IMR-90 (cell line): ENCODE measurements around the gene CIDEA. TPM values are rescaled to one million over a fixed set of nuclear protein-coding genes. Genes with fewer than 3 reads are reported as not detected.

Experiments used
- ATAC-seq: fragments of 200-7000 bp; cut with Tn5 transposase; 2 replicates; pipeline ENCODE4 v1.9.1; 2020; ENCODE audit warnings: low read depth, mild to moderate bottlenecking, moderate library complexity
- BruUV-seq: library from RNA; stranded (reverse); fragments of 400-500 nt; replicated peaks from 2 replicates; lab custom pipeline; 2021; lab: Mats Ljungman, UMichigan
- CTCF ChIA-PET: fragments of 300-600 bp; formaldehyde crosslinking; extraction: SDS; loops from one replicate; lab custom pipeline; 2021; ENCODE audit warnings: antibody characterized with exemption; lab: Yijun Ruan, JAX
- POLR2A ChIA-PET: fragments of 300-600 bp; sonication (Branson Sonifier 250); formaldehyde crosslinking; loops from one replicate; lab custom pipeline; 2022; ENCODE audit warnings: antibody characterized with exemption; ENCODE audit not compliant: unreplicated experiment; lab: Charles Lee
- DNase-seq: peaks from one replicate; pipeline ENCODE4 v3.0.0; 2013
- H2AFZ ChIP-seq: replicated peaks from 2 replicates; pipeline ENCODE3; 2013; ENCODE audit warnings: low read length, mild to moderate bottlenecking; ENCODE audit not compliant: poor library complexity
- H2AK5ac ChIP-seq: 2 replicates; pipeline ENCODE4 v1.6.1; 2013; ENCODE audit warnings: low read depth, low read length, inconsistent platforms
- H2AK9ac ChIP-seq: replicated peaks from 2 replicates; pipeline ENCODE3; 2013; ENCODE audit warnings: mild to moderate bottlenecking, low read depth, low read length, moderate library complexity; ENCODE audit not compliant: poor library complexity
- H2BK120ac ChIP-seq: 2 replicates; pipeline ENCODE4 v1.6.1; 2013; ENCODE audit warnings: low read depth, low read length, inconsistent platforms
- H2BK15ac ChIP-seq: 3 replicates; pipeline ENCODE4 v1.6.1; 2013; ENCODE audit warnings: low read depth, low read length, inconsistent platforms
- H2BK20ac ChIP-seq: 2 replicates; pipeline ENCODE4 v1.6.1; 2013; ENCODE audit warnings: low read depth, mild to moderate bottlenecking, inconsistent platforms, low read length, moderate library complexity
- H2BK5ac ChIP-seq: 2 replicates; pipeline ENCODE4 v1.6.1; 2013; ENCODE audit warnings: mild to moderate bottlenecking, low read depth, low read length, inconsistent platforms; ENCODE audit not compliant: poor library complexity, severe bottlenecking
- H3K14ac ChIP-seq: replicated peaks from 2 replicates; pipeline ENCODE4 v1.6.1; 2013; ENCODE audit warnings: low read depth, low read length, inconsistent platforms
- H3K18ac ChIP-seq: 2 replicates; pipeline ENCODE4 v1.6.1; 2013; ENCODE audit warnings: low read depth, low read length, control low read depth
- H3K23ac ChIP-seq: 2 replicates; pipeline ENCODE4 v1.6.1; 2013; ENCODE audit warnings: low read depth, low read length, inconsistent platforms
- H3K27ac ChIP-seq: 2 replicates; pipeline ENCODE4 v1.5.1; 2013; ENCODE audit warnings: mild to moderate bottlenecking, control low read depth, low read length; ENCODE audit not compliant: insufficient read depth
- H3K27me3 ChIP-seq: 2 replicates; pipeline ENCODE4 v1.6.1; 2013; ENCODE audit warnings: low read length; ENCODE audit not compliant: control insufficient read depth, insufficient read depth
- H3K36me3 ChIP-seq: 2 replicates; pipeline ENCODE4 v1.6.1; 2013; ENCODE audit warnings: low read length, mixed read lengths; ENCODE audit not compliant: control insufficient read depth, insufficient read depth
- H3K4ac ChIP-seq: 2 replicates; pipeline ENCODE4 v1.6.1; 2013; ENCODE audit warnings: low read depth, low read length, inconsistent platforms
- H3K4me1 ChIP-seq: 2 replicates; pipeline ENCODE4 v1.6.1; 2013; ENCODE audit warnings: low read length, mixed read lengths; ENCODE audit not compliant: control insufficient read depth, insufficient read depth
- H3K4me2 ChIP-seq: 2 replicates; pipeline ENCODE4 v1.6.1; 2013; ENCODE audit warnings: low read depth, mild to moderate bottlenecking, control low read depth, low read length, moderate library complexity
- H3K4me3 ChIP-seq: 2 replicates; pipeline ENCODE4 v1.5.1; 2013; ENCODE audit warnings: low read depth, mild to moderate bottlenecking, control low read depth, low read length, moderate library complexity; ENCODE audit not compliant: insufficient read depth
- H3K56ac ChIP-seq: 2 replicates; pipeline ENCODE4 v1.6.1; 2013; ENCODE audit warnings: low read length, inconsistent platforms; ENCODE audit not compliant: insufficient read depth; ENCODE audit errors: extremely low read depth
- H3K79me1 ChIP-seq, 2 experiments: 2 replicates each; pipeline ENCODE4 v1.6.1; 2013; ENCODE audit warnings: low read length in 2 of 2, inconsistent platforms in 1 of 2, low read depth in 1 of 2
- H3K9ac ChIP-seq: 2 replicates; pipeline ENCODE4 v1.6.1; 2013; ENCODE audit warnings: low read depth, low read length, control low read depth
- H3K9me1 ChIP-seq: 2 replicates; pipeline ENCODE4 v1.6.1; 2013; ENCODE audit warnings: low read length, inconsistent platforms; ENCODE audit not compliant: insufficient read depth
- H3K9me3 ChIP-seq: 2 replicates; pipeline ENCODE4 v1.6.1; 2013; ENCODE audit warnings: low read length; ENCODE audit not compliant: control insufficient read depth, insufficient read depth
- H4K20me1 ChIP-seq: 2 replicates; pipeline ENCODE4 v1.6.1; 2013; ENCODE audit warnings: low read length, inconsistent platforms; ENCODE audit not compliant: insufficient read depth
- H4K5ac ChIP-seq: 2 replicates; pipeline ENCODE4 v1.6.1; 2013; ENCODE audit warnings: mild to moderate bottlenecking, low read depth, low read length, control low read depth
- H4K8ac ChIP-seq, 2 experiments: 2 replicates each; pipeline ENCODE4 v1.6.1; 2013; ENCODE audit warnings: low read depth in 2 of 2, low read length in 2 of 2, control low read depth in 1 of 2, inconsistent platforms in 1 of 2
- H4K91ac ChIP-seq: 2 replicates; pipeline ENCODE4 v1.6.1; 2013; ENCODE audit warnings: low read depth, low read length, inconsistent platforms; ENCODE audit not compliant: insufficient read depth
- BHLHE40 ChIP-seq: fragments of 150-350 bp; IDR thresholded peaks from 2 replicates; pipeline ENCODE4 v1.6.1; 2016; ENCODE audit warnings: mild to moderate bottlenecking, low read depth, low read length
- CEBPB ChIP-seq: IDR thresholded peaks from 2 replicates; pipeline ENCODE4 v1.6.1; 2012; ENCODE audit warnings: low read depth, low read length, improper control_type of control experiment
- CHD1 ChIP-seq: IDR thresholded peaks from 2 replicates; pipeline ENCODE4 v1.6.1; 2012; ENCODE audit warnings: low read depth, low read length, improper control_type of control experiment
- CTCF ChIP-seq: conservative IDR thresholded peaks from 2 replicates; pipeline ENCODE4 v1.5.1; 2012; ENCODE audit warnings: mild to moderate bottlenecking, low read depth, low read length, improper control_type of control experiment
- ELK1 ChIP-seq: fragments of 150-350 bp; IDR thresholded peaks from 2 replicates; pipeline ENCODE4 v1.6.1; 2016; ENCODE audit warnings: low read depth, mild to moderate bottlenecking, low read length, moderate library complexity, borderline replicate concordance
- FOS ChIP-seq: fragments of 150-350 bp; IDR thresholded peaks from 2 replicates; pipeline ENCODE4 v1.6.1; 2016; ENCODE audit warnings: low read depth, low read length
- MAFK ChIP-seq: IDR thresholded peaks from 2 replicates; pipeline ENCODE4 v1.6.1; 2012; ENCODE audit warnings: low read depth, low read length, improper control_type of control experiment
- MXI1 ChIP-seq: IDR thresholded peaks from 2 replicates; pipeline ENCODE4 v1.6.1; 2012; ENCODE audit warnings: low read depth, mild to moderate bottlenecking, low read length, moderate library complexity, borderline replicate concordance
- POLR2A ChIP-seq: IDR thresholded peaks from 2 replicates; pipeline ENCODE4 v1.6.1; 2012; ENCODE audit warnings: mild to moderate bottlenecking, low read depth, low read length
- RAD21 ChIP-seq: IDR thresholded peaks from 2 replicates; pipeline ENCODE4 v1.6.1; 2012; ENCODE audit warnings: low read length, improper control_type of control experiment
- RCOR1 ChIP-seq: IDR thresholded peaks from 2 replicates; pipeline ENCODE4 v1.6.1; 2012; ENCODE audit warnings: mild to moderate bottlenecking, low read length, improper control_type of control experiment; ENCODE audit not compliant: insufficient replicate concordance
- RFX5 ChIP-seq: IDR thresholded peaks from 2 replicates; pipeline ENCODE4 v1.8.0; 2012; ENCODE audit warnings: low read depth, mild to moderate bottlenecking, low read length, moderate library complexity
- SMC3 ChIP-seq: fragments of 150-350 bp; IDR thresholded peaks from 2 replicates; pipeline ENCODE4 v1.6.1; 2016; ENCODE audit warnings: low read depth, mild to moderate bottlenecking, antibody characterized with exemption, low read length, moderate library complexity
- USF2 ChIP-seq: fragments of 150-350 bp; IDR thresholded peaks from 2 replicates; pipeline ENCODE4 v1.6.1; 2017; ENCODE audit warnings: mild to moderate bottlenecking, antibody characterized with exemption, low read length, low read depth
- WGBS, 2 experiments: methylation state at CpG; one replicate each; pipeline versions ENCODE4 v1.1.5 to v1.1.7; 2013; ENCODE audit warnings: missing lambda C conversion rate in 2 of 2; ENCODE audit not compliant: insufficient read length in 1 of 2; ENCODE audit errors: extremely low coverage in 2 of 2; 5-methylcytosine and 5-hydroxymethylcytosine counted together
- dilution Hi-C: fragments of 300-500 bp; cut with HindIII; formaldehyde crosslinking; loops from one replicate; pipeline ENCODE4 v1.14.3; 2018; ENCODE audit warnings: low sequenced_read_pairs; ENCODE audit not compliant: unreplicated experiment
- in situ Hi-C: fragments of 300-500 bp; cut with MboI; formaldehyde crosslinking; loops from 3 replicates; pipeline ENCODE4 v1.14.3; 2019; ENCODE audit warnings: low sequenced_read_pairs, inconsistent platforms, mixed read lengths
- intact Hi-C: fragments of 100-400 bp; cut with micrococcal nuclease; formaldehyde crosslinking; loops from 2 replicates; pipeline ENCODE4 v1.10.0; 2022
- polyA plus RNA-seq, 3 experiments: library from polyadenylated mRNA; depleted of rRNA; stranded (reverse); fragments of >200 nt; gene quantifications; 2 replicates each; pipeline ENCODE4 v1.2.3, GENCODE V29; 2012; ENCODE audit warnings: low replicate concordance in 1 of 3
- total RNA-seq: library from RNA; depleted of rRNA; stranded (reverse); fragments of >200 nt; gene quantifications from 2 replicates; pipeline ENCODE4 v1.2.3, GENCODE V29; 2012

CIDEA gene
- total and polyA plus RNA-seq, 2 of the 4 experiments (the other 2 are of a cell fraction): not detected

GRCh38 chr18:12307701-12308385 lies 53.7 kb downstream of the CIDEA start, which contains the start of gene TUBB6:
Gene TUBB6, plus strand, starts transcription at chr18:12308241. Its CDS starts 52 bp downstream, at chr18:12308293.
- Histone ChIP-seq H2BK120ac (peak within 1 kb of the TSS; percentile 63), H2AK9ac (peak within 1 kb of the TSS; percentile 97), H3K14ac (peak within 1 kb of the TSS; percentile 81), H4K20me1 (peaks cover 33% of the 10 kb centered on the region), H2BK5ac (peak within 1 kb of the TSS; percentile 84), H3K9ac (peak within 1 kb of the TSS; percentile 99), H3K9me1 (peaks cover 18% of the 10 kb centered on the region; the same call in 1 of the 2 replicates), H3K4ac (peak within 1 kb of the TSS; percentile 83), H2BK20ac (0 out of 2 replicates have a peak within 1 kb of the TSS, but pooled peaks have one; percentile 47), H2AK5ac (peak within 1 kb of the TSS; percentile 78), H3K56ac (peak within 1 kb of the TSS; percentile 90), H3K4me3 (peak within 1 kb of the TSS; percentile 96), H3K27me3 (no peaks in the 10 kb centered on the region), H4K91ac (peak within 1 kb of the TSS; percentile 77), H3K4me2 (peak within 1 kb of the TSS; percentile 99), H3K18ac (peak within 1 kb of the TSS; percentile 28), H2AFZ (peak within 1 kb of the TSS; percentile 86), H3K36me3 (peaks cover 21% of the 10 kb centered on the region), H4K5ac (peak within 1 kb of the TSS; percentile 38), H3K27ac (peak within 1 kb of the TSS; percentile 97), H2BK15ac (no peak within 1 kb of the TSS; the same call in 2 of the 3 replicates), H3K9me3 (peaks cover 2% of the 10 kb centered on the region), H3K23ac (peak within 1 kb of the TSS; percentile 89), H3K79me1 (peaks cover 17 to 47% of the 10 kb centered on the region in 2 experiments; a peak in 3 of 4 replicates), H3K4me1 (peaks cover 16% of the 10 kb centered on the region), H4K8ac (peak within 1 kb of the TSS; percentile 67 to 87)
- 1% methylated on average over 37 of the region's 88 CpGs; no CpG with 5 or more reads in 1 of the 2 experiments for WGBS, 2 experiments
- BruUV-seq: no TSS peak
- dilution Hi-C loops (no loop called here), in situ Hi-C loops (loop anchor here (5.0 kb wide), 1 partner anchor 36 kb away; no protein-coding TSS in a partner anchor), intact Hi-C loops (loop anchor here (1.0 to 2.0 kb wide), 3 partner anchors 19 to 36 kb away; no protein-coding TSS in a partner anchor)
- CTCF ChIA-PET: interaction anchor here (0.8 to 1.1 kb wide), 2 partner anchors 11 to 36 kb away, joined by 3 read pairs; no protein-coding TSS in a partner anchor
- DNase-seq: peak; percentile 81
- POLR2A ChIA-PET: interaction anchor here (0.6 to 1.3 kb wide), 5 partner anchors 13 to 29 kb away, joined by 3 to 7 read pairs (median 3); no protein-coding TSS in a partner anchor
- peak; percentile 78 for ATAC-seq
- TF ChIP-seq MAFK (no peak), BHLHE40 (no peak), RFX5 (no peak), CTCF (peak; percentile 34), MXI1 (no peak), RAD21 (peak; percentile 42), CHD1 (peak; percentile 85; the same call in 1 of the 2 replicates), USF2 (no peak), FOS (no peak), CEBPB (no peak), ELK1 (no peak), SMC3 (peak; percentile 22), RCOR1 (no peak), POLR2A (peak; percentile 97)
